SW 1271 (cell line): Measurements from ENCODE around the gene TNS3.

Experiments
- DNase-seq, 2 experiments: peaks; one replicate each; lab custom pipeline; 2025; lab: John Stamatoyannopoulos, UW

The TNS3 gene

GRCh38 chr7:47303014-47303694, 278.8 kb downstream of the TNS3 start:
- no peak for DNase-seq

- no peak for DNase-seq
These were observed 279.4 kb downstream of the TNS3 start for GRCh38 chr7:47302560-47302959.

- no peak for DNase-seq
These were observed 280.1 kb downstream of the TNS3 start for GRCh38 chr7:47301657-47302295.

- no peak for DNase-seq
These were observed 280.8 kb downstream of the TNS3 start for GRCh38 chr7:47301105-47301477.

- DNase-seq: no peak
These were observed 281.3 kb downstream of the TNS3 start for GRCh38 chr7:47300472-47301104.

DNA sequence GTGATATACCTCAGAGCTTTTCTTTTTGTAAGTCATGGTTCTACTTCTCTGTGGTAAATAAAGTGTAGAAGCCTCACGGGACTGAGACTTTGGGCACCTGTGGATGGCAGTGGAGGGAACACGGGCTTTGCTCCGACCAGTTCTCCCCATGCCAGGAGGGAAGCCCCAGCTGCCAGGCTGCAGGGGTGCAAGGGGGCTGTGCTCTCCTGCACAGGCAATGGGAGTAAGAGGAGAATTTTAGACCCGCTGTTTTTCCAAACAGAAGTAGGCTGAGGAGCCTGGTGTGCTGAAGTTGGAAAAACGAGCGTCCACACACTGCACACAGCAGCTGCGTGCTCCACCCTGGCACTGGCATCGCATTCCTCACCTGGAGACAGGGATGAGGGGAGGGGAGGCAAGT, 282.4 kb downstream of the TNS3 start:
- DNase-seq: no peak

- DNase-seq: no peak
These were observed 283.3 kb downstream of the TNS3 start for GRCh38 chr7:47298636-47299035.

GRCh38 chr7:47297120-47297519, 284.8 kb downstream of the TNS3 start:
- DNase-seq: no peak

DNA sequence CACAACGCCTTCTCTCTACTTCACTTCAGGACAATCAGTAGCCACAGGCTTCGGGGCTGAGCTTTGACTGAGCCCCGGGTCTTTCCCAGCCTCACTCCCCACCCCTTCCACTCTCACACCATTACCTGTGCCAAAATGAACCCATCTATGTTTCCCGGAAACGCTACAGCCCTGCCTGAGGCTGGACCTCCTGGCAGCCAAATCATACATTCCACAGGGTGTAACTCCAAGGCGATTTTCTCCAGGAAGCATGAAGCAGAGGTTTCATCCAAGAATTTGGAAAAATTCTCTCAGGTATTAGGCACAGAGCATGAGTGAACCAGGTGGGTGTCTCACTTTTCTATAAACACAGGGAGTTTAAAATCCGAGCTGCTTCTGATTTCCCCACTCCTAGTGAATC, 286.3 kb downstream of the TNS3 start:
- no peak for DNase-seq

- no peak for DNase-seq
These were observed 287.2 kb downstream of the TNS3 start for GRCh38 chr7:47294556-47295222.

GRCh38 chr7:47293884-47294555, 287.9 kb downstream of the TNS3 start:
- DNase-seq: no peak

DNA sequence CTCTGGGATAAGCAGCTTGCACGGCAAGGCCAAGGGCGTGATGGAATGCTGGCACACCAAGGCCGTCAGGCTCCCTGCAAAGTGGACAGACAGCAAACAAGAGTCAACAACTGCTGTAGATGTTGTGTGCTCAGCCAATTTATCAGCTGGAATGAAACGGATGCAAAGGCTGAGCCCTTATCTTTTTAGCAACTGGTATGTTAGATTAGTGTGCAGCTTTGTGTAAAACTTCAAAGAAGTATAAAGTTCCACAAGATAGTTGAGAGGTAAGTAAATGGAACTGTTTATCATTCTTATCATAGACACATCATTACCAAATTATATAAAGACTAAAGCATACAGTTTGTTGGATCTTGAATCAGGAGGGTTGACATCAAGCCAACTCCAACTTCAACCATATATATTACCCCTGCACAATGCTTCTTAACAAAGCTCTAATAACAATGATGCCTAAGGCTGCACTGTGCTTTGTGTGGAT, 289.0 kb downstream of the TNS3 start:
- DNase-seq: no peak

DNA sequence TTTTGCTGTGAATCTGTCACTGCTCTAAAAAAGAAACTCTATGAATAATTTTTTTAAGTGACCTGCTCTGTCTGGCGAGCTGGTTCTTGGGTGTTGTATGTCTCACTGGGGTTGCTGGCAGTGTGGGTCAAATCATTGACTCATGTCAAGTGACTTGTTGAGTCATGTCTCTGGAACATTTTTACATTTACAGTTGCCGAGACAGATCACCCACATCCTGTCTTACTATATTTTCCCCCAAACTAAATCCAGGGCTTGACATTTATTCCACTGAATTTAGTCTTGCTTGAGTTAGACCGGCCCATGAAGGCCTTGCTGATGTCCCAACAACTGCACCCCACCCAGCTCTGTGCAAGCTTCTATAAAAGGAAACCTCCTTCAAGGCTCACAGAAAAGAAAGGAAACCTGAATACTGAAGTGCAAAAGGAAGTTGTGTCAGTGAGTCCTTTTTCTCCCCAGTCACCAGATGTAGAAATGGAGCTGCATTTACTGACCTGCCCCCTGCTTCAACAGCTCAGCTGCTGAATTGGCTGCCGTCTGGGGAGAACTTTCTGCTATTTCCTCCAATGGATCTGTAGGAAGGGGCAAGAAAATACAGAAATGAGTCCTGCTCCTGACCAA, 290.3 kb downstream of the TNS3 start:
- DNase-seq: peak; percentile 54 to 65

GRCh38 chr7:47290867-47291266, 291.0 kb downstream of the TNS3 start:
- DNase-seq: no peak

- no peak for DNase-seq
These were observed 291.4 kb downstream of the TNS3 start for GRCh38 chr7:47290466-47290865.

DNA sequence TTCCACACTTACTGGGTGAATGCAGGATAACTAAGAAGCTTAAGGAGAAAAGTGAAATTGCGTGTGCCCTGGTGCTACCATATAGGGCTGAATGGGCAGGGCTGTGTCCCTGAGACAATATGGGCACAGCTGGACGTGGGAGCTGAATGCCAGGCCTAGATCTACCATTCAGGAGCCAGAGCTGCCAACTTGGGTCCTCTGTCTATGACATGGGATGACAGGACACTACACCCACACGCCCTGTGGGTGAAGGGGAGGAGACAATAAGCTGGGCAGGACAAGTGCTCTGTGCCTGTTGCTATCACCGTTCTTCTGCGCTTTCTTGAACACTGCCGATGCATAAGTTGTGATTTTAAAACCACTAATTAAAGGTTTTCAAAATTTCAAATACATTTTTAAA, 293.9 kb downstream of the TNS3 start:
- no peak for DNase-seq

GRCh38 chr7:47285860-47286491, 295.9 kb downstream of the TNS3 start:
- DNase-seq: no peak

- DNase-seq: no peak
These were observed 296.9 kb downstream of the TNS3 start for GRCh38 chr7:47284691-47285635.

DNA sequence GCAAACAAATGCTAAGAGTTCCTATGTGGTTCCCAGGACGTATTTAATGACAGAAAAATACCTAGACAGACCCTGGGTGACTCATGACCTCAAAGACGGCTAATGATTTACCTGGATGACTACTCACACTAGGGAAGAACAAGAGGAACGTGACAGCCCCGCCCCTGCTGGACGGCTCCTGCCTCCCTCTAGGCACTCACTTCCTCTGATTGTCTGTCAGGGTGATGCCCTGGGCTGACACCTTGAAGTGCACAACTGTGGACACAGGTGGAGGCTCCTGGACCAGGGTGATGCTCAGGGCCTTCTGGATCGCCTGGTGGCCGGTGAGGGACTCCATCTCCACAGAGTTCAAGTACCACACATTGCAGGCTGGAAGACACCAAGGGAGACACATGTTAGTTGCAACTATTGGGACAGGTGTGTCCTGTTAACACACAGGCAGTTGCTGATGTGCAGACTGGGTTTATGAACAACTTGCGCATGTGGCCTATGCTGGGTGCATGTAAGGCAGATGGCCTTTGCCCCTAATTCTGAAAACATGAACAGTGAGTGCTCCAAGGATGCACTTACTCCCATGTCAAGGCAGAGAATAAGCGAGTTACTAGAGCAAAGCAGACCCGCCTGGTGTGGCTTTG, 298.3 kb downstream of the TNS3 start:
- no peak for DNase-seq
